Uterus (tissue), 4 donors: Measurements from ENCODE around the gene EYS. TPM values are rescaled to one million over a fixed set of nuclear protein-coding genes. Genes with fewer than 3 reads are reported as not detected.
"Not testable (repeated sequence)": the region's sequence is repeated elsewhere in the genome, so short reads cannot be mapped to it uniquely, and the experiment has no call there.

Source experiments
- DNase-seq, 2 donors: peaks; one replicate each; pipeline ENCODE4 v3.0.0-alpha.2; 2019 to 2020
- H3K27ac ChIP-seq, 2 donors: fragments of 200-600 bp; sonication (generic); 1 replicate in 1 of 2; 2 replicates in 1 of 2; pipeline ENCODE4 v1.5.1; 2016 to 2018
- H3K27me3 ChIP-seq, 2 donors: fragments of 200-600 bp; sonication (generic); one replicate each; pipeline ENCODE4 v1.5.1; 2018 to 2019; ENCODE audit warnings: control low read depth in 1 of 2
- H3K36me3 ChIP-seq, 2 donors: fragments of 200-600 bp; sonication (generic); one replicate each; pipeline ENCODE4 v1.5.1; 2019; ENCODE audit warnings: control low read depth in 1 of 2
- H3K4me1 ChIP-seq, 2 donors: fragments of 200-600 bp; sonication (generic); one replicate each; pipeline ENCODE4 v1.5.1; 2018 to 2019; ENCODE audit warnings: control low read depth in 1 of 2
- H3K4me3 ChIP-seq, 2 donors: fragments of 200-600 bp; sonication (generic); 1 replicate in 1 of 2; 2 replicates in 1 of 2; pipeline ENCODE4 v1.5.1; 2018 to 2019; ENCODE audit warnings: mild to moderate bottlenecking in 1 of 2
- H3K9me3 ChIP-seq, 2 donors: fragments of 200-600 bp; sonication (generic); one replicate each; pipeline ENCODE4 v1.5.1; 2019; ENCODE audit warnings: control low read depth in 1 of 2
- CTCF ChIP-seq, 4 experiments: fragments of 200-600 bp in 2 of 4; fragments of 450-650 bp in 2 of 4; sonication (generic) in 2 of 4; IDR thresholded peaks; one replicate each; pipeline ENCODE4 v1.5.1; 2016 to 2019; ENCODE audit warnings: antibody characterized with exemption in 4 of 4, mild to moderate bottlenecking in 2 of 4, moderate library complexity in 1 of 4
- POLR2A ChIP-seq, 2 donors: fragments of 450-650 bp; IDR thresholded peaks; one replicate each; pipeline ENCODE4 v1.6.1; 2016; ENCODE audit warnings: antibody characterized with exemption in 2 of 2, mild to moderate bottlenecking in 1 of 2, moderate library complexity in 1 of 2
- intact Hi-C: fragments of 100-400 bp; cut with DNase I; formaldehyde crosslinking; loops from one replicate; pipeline ENCODE4 v1.15.1; 2023; ENCODE audit warnings: low total_unique reads
- total RNA-seq, 4 donors: library from RNA; depleted of rRNA in 3 of 4; stranded (reverse); fragments of >200 nt in 3 of 4; gene quantifications; one replicate each; pipeline versions ENCODE4 v1.1.0 to v1.2.4, GENCODE V29; 2014 to 2023
- donor health status: DM: yes; HTN: yes; CAD: no.

EYS gene
- total RNA-seq, 4 donors from 2014 or later, result 1.3 TPM; not detected in 3

- TF ChIP-seq CTCF (IDR thresholded peaks at IDR 0.05) (no peak), POLR2A (IDR thresholded peaks at IDR 0.05) (no peak)
- DNase-seq, result no peak
- H3K4me1 ChIP-seq, result no peaks in the 10 kb centered on the region
Observed at GRCh38 chr6:63856271-63856670, 1850.8 kb downstream of the EYS start.

GRCh38 chr6:63844287-63844686 is 1862.7 kb downstream of the EYS start:
- Histone ChIP-seq H3K9me3 (no peaks in the 10 kb centered on the region), H3K4me3 (no peak overlapping the region), H3K4me1 (no peaks in the 10 kb centered on the region), H3K27ac (no peak overlapping the region), H3K36me3 (no peaks in the 10 kb centered on the region), H3K27me3 (no peaks in the 10 kb centered on the region)
- no peak for DNase-seq
- intact Hi-C loops, result no loop called here
- no peak for TF ChIP-seq CTCF (IDR thresholded peaks at IDR 0.05)
- TF ChIP-seq POLR2A (IDR thresholded peaks at IDR 0.05), result no peak

More at GRCh38 chr6:63856271-63856670, 1850.8 kb downstream of the EYS start:
- no peaks in the 10 kb centered on the region for H3K9me3 ChIP-seq
- H3K36me3 ChIP-seq, result no peaks in the 10 kb centered on the region
- intact Hi-C loops, result no loop called here
- H3K27me3 ChIP-seq, result no peaks in the 10 kb centered on the region
- no peak overlapping the region for H3K4me3 ChIP-seq
- no peak overlapping the region for H3K27ac ChIP-seq

- TF ChIP-seq POLR2A (IDR thresholded peaks at IDR 0.05), result no peak
- TF ChIP-seq CTCF (IDR thresholded peaks at IDR 0.05), result no peak
- no peaks in the 10 kb centered on the region for H3K9me3 ChIP-seq
- H3K27me3 ChIP-seq, result no peaks in the 10 kb centered on the region
- no peak overlapping the region for H3K27ac ChIP-seq
- H3K36me3 ChIP-seq, result no peaks in the 10 kb centered on the region
- no peak for DNase-seq
- no peak overlapping the region for H3K4me3 ChIP-seq
- intact Hi-C loops, result no loop called here
- H3K4me1 ChIP-seq, result no peaks in the 10 kb centered on the region
Observed at GRCh38 chr6:63839485-63839884, 1867.5 kb downstream of the EYS start.

- H3K4me3 ChIP-seq, DNase-seq, H3K4me1 ChIP-seq, H3K27me3 ChIP-seq, H3K27ac ChIP-seq, H3K36me3 ChIP-seq, intact Hi-C loops, H3K9me3 ChIP-seq: not testable (repeated sequence)
Observed at GRCh38 chr6:63828678-63829077, 1878.3 kb downstream of the EYS start.

- no peak overlapping the region for H3K27ac ChIP-seq
- H3K36me3 ChIP-seq, result no peaks in the 10 kb centered on the region
- no peak for DNase-seq
- no peaks in the 10 kb centered on the region for H3K4me1 ChIP-seq
- no peaks in the 10 kb centered on the region for H3K27me3 ChIP-seq
- TF ChIP-seq POLR2A (IDR thresholded peaks at IDR 0.05), result no peak
- no peak for TF ChIP-seq CTCF (IDR thresholded peaks at IDR 0.05)
- H3K4me3 ChIP-seq, result no peak overlapping the region
- no peaks in the 10 kb centered on the region for H3K9me3 ChIP-seq
- intact Hi-C loops, result no loop called here
Observed at GRCh38 chr6:63824722-63825121, 1882.3 kb downstream of the EYS start.

- H3K27ac ChIP-seq, result no peak overlapping the region
- H3K4me3 ChIP-seq, result no peak overlapping the region
- intact Hi-C loops, result no loop called here
- H3K9me3 ChIP-seq, result no peaks in the 10 kb centered on the region
- DNase-seq, result no peak
- no peaks in the 10 kb centered on the region for H3K4me1 ChIP-seq
- no peaks in the 10 kb centered on the region for H3K27me3 ChIP-seq
- no peak for TF ChIP-seq POLR2A (IDR thresholded peaks at IDR 0.05)
- no peak for TF ChIP-seq CTCF (IDR thresholded peaks at IDR 0.05)
- H3K36me3 ChIP-seq, result no peaks in the 10 kb centered on the region
Observed at GRCh38 chr6:63821442-63821841, 1885.6 kb downstream of the EYS start.
